GM06990 (cell line): ENCODE data around the gene DAPK1.

Source experiments
- DNase-seq: peaks from one replicate; pipeline ENCODE4 v3.0.0-alpha.2; 2011; ENCODE audit not compliant: insufficient read length; ENCODE audit errors: extremely low read depth
- H3K27me3 ChIP-seq: replicated peaks from 2 replicates; pipeline ENCODE4 v1.6.0; 2011; ENCODE audit warnings: low read length; ENCODE audit not compliant: control insufficient read depth, insufficient read depth
- H3K36me3 ChIP-seq: 2 replicates; pipeline ENCODE4 v1.5.1; 2011; ENCODE audit warnings: low read length; ENCODE audit not compliant: control insufficient read depth, insufficient read depth
- H3K4me3 ChIP-seq: replicated peaks from 2 replicates; pipeline ENCODE4 v1.5.1; 2011; ENCODE audit warnings: low read depth, mild to moderate bottlenecking, control low read depth, low read length
- TF ChIP-seq, protein P1 (sequence below): IDR thresholded peaks from 2 replicates; pipeline ENCODE4 v1.5.1; 2011; ENCODE audit warnings: low read length, control low read depth, mild to moderate bottlenecking, inconsistent platforms; ENCODE audit not compliant: insufficient read depth, poor library complexity, severe bottlenecking

DAPK1 gene

GRCh38 chr9:87685871-87686519 is 188.3 kb downstream of the DAPK1 start:
- Histone ChIP-seq H3K4me3 (no peak overlapping the region), H3K27me3 (no peaks in the 10 kb centered on the region), H3K36me3 (peaks cover 14% of the 10 kb centered on the region)
- no peak for DNase-seq
- TF ChIP-seq, protein P1, sequence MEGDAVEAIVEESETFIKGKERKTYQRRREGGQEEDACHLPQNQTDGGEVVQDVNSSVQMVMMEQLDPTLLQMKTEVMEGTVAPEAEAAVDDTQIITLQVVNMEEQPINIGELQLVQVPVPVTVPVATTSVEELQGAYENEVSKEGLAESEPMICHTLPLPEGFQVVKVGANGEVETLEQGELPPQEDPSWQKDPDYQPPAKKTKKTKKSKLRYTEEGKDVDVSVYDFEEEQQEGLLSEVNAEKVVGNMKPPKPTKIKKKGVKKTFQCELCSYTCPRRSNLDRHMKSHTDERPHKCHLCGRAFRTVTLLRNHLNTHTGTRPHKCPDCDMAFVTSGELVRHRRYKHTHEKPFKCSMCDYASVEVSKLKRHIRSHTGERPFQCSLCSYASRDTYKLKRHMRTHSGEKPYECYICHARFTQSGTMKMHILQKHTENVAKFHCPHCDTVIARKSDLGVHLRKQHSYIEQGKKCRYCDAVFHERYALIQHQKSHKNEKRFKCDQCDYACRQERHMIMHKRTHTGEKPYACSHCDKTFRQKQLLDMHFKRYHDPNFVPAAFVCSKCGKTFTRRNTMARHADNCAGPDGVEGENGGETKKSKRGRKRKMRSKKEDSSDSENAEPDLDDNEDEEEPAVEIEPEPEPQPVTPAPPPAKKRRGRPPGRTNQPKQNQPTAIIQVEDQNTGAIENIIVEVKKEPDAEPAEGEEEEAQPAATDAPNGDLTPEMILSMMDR: no peak

- H3K36me3 ChIP-seq: peaks cover 10% of the 10 kb centered on the region
- no peak for DNase-seq
- TF ChIP-seq, protein P1: no peak
- H3K4me3 ChIP-seq: no peak overlapping the region
- H3K27me3 ChIP-seq: no peaks in the 10 kb centered on the region
Measured at GRCh38 chr9:87686520-87687090, 188.9 kb downstream of the DAPK1 start.

DNA sequence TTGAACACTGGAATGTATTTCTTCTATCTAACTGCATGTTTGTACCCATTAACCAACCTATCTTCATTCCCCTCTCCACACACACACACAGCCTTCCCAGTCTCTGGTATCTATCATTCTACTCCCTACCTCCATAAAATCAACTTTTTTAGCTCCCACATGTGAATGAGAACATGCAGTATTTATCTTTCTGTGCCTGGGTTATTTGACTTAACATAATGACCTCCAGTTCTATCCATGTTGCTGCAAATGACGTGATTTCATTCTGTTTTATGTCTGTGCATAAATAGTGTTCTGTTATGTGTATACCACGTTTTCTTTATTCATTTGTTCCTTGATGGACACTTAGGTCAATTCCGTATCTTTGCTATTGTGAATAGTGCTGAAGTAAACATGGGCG is 189.5 kb downstream of the DAPK1 start:
- TF ChIP-seq, protein P1: no peak
- no peak for DNase-seq
- H3K36me3 ChIP-seq: peaks cover 5% of the 10 kb centered on the region
- no peaks in the 10 kb centered on the region for H3K27me3 ChIP-seq
- no peak overlapping the region for H3K4me3 ChIP-seq

DNA sequence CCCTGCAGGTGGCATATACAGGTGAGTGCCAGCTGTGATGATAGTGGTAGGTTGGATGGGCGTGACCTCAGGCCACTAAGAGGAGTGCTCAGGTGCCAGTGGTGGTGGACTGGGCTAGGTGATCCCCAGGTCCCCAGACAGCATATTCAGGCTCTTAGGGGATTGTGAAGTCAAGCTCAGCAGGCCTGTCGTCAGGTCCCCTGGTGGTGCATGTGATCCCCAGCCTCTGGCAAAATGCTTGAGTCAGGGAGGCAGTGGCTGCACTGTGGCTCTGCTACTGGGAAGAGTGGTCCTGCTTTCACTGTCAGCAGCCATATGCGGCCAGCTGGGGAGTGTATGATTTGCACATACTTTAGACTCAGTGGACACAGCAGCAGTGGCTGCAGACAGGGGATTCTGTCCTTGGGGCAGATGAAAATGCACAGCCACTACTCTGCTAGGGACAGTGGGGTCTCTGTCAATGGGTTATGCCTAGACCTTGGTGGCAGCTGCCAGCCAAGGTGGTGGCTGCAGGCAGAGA is 196.6 kb downstream of the DAPK1 start:
- DNase-seq: no peak
- Histone ChIP-seq H3K36me3 (peaks cover 29% of the 10 kb centered on the region), H3K27me3 (no peaks in the 10 kb centered on the region), H3K4me3 (no peak overlapping the region)
- TF ChIP-seq, protein P1: no peak

DNA sequence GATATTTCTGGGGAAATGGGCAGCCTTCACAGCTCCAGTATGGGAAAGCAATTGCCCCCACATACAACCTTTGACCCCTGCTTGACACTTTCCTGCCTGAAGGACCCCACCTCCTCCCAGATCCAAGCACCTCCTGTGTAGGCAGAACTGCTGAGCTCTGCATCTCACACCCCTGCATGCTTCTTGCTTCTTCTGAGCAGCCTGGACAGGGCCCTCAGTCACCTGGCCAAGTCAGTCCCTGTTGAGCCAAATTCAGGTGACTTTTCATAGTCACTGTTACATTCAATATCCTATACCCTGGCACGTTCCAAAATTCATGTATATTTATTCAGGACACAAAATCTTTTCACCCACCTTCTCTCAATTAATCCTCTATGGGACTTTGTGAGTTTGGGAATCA is 197.9 kb downstream of the DAPK1 start:
- Histone ChIP-seq H3K36me3 (peaks cover 34% of the 10 kb centered on the region), H3K27me3 (no peaks in the 10 kb centered on the region), H3K4me3 (no peak overlapping the region)
- DNase-seq: no peak
- TF ChIP-seq, protein P1: no peak
